ENCODE measurements around the gene TMEM140.
A peak's percentile ranks its signal among the peaks of the same experiment; 100 is the strongest.

The TMEM140 gene

DNA sequence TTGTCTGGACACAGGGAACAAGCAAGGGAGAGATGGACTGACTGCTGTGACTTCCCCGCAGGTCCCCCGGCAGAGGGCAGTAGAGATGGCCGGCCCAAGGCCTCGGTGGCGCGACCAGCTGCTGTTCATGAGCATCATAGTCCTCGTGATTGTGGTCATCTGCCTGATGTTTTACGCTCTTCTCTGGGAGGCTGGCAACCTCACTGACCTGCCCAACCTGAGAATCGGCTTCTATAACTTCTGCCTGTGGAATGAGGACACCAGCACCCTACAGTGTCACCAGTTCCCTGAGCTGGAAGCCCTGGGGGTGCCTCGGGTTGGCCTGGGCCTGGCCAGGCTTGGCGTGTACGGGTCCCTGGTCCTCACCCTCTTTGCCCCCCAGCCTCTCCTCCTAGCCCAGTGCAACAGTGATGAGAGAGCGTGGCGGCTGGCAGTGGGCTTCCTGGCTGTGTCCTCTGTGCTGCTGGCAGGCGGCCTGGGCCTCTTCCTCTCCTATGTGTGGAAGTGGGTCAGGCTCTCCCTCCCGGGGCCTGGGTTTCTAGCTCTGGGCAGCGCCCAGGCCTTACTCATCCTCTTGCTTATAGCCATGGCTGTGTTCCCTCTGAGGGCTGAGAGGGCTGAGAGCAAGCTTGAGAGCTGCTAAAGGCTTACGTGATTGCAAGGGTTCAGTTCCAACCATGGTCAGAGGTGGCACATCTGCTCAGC lies 16.6 kb downstream of the TMEM140 start:
- no peak overlapping the region for H3K27ac ChIP-seq (ENCODE audit: low read length)
- peaks cover 30% of the 10 kb centered on the region for H3K36me3 ChIP-seq (replicated peaks; ENCODE audit: insufficient read depth, low read length)
- no peaks in the 10 kb centered on the region for H3K9me3 ChIP-seq (replicated peaks; ENCODE audit: insufficient read depth, low read length)
- H4K20me1 ChIP-seq (ENCODE audit: insufficient read depth, low read length) = no peaks in the 10 kb centered on the region
- peaks cover 18% of the 10 kb centered on the region for H3F3A ChIP-seq (ENCODE audit: insufficient read depth, low read length)
- peaks cover 75% of the 10 kb centered on the region for H3K79me2 ChIP-seq (ENCODE audit: low read length)
- H2AFZ ChIP-seq (ENCODE audit: low read length) = no peak overlapping the region
- TF ChIP-seq EZH2 (optimal IDR thresholded peaks at IDR 0.05; ENCODE audit: low read depth, low read length) (no peak), EZH2phosphoT487 (IDR thresholded peaks at IDR 0.05; ENCODE audit: low read length) (no peak)
- TF ChIP-seq, protein P1, sequence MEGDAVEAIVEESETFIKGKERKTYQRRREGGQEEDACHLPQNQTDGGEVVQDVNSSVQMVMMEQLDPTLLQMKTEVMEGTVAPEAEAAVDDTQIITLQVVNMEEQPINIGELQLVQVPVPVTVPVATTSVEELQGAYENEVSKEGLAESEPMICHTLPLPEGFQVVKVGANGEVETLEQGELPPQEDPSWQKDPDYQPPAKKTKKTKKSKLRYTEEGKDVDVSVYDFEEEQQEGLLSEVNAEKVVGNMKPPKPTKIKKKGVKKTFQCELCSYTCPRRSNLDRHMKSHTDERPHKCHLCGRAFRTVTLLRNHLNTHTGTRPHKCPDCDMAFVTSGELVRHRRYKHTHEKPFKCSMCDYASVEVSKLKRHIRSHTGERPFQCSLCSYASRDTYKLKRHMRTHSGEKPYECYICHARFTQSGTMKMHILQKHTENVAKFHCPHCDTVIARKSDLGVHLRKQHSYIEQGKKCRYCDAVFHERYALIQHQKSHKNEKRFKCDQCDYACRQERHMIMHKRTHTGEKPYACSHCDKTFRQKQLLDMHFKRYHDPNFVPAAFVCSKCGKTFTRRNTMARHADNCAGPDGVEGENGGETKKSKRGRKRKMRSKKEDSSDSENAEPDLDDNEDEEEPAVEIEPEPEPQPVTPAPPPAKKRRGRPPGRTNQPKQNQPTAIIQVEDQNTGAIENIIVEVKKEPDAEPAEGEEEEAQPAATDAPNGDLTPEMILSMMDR (IDR thresholded peaks at IDR 0.05; ENCODE audit: low read length) = peak; percentile 12; the same call in 1 of the 2 replicates
- H3K9ac ChIP-seq (ENCODE audit: low read length) = no peak overlapping the region
- H3K27me3 ChIP-seq (replicated peaks; ENCODE audit: insufficient read depth, low read length) = no peaks in the 10 kb centered on the region
- no peaks in the 10 kb centered on the region for H3K9me2 ChIP-seq (replicated peaks; ENCODE audit: insufficient read depth, low read length)
- no peak overlapping the region for H3K4me3 ChIP-seq (ENCODE audit: low read length)
- no peak for DNase-seq
- peaks cover 32% of the 10 kb centered on the region for H3K4me1 ChIP-seq (ENCODE audit: low read length)
- no peak overlapping the region for H3K4me2 ChIP-seq (ENCODE audit: low read depth, low read length)

DNA sequence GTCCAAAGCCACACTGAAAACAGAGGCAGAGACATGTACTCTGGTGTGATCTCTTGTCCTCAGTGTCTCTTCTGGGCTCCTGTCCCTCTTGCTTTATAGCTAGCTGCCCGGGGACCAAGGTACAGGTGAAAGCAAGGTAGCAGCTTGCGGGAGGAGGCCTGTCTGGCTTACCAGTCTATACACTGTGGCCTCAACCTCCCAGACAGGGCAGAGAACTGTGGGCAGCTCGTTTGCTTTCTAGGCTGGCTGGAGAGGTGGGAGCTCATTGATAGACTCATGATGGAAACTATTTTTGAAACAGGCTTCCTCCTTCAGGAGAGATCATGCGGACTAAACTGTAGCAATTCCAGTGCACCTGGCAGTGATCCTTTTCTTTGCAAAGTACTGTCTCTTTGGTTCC lies 18.0 kb downstream of the TMEM140 start:
- no peak for TF ChIP-seq EZH2 (optimal IDR thresholded peaks at IDR 0.05; ENCODE audit: low read depth, low read length)
- TF ChIP-seq EZH2phosphoT487 (IDR thresholded peaks at IDR 0.05; ENCODE audit: low read length) = no peak
- TF ChIP-seq, protein P1 (IDR thresholded peaks at IDR 0.05; ENCODE audit: low read length) = no peak
- Histone ChIP-seq H3K36me3 (replicated peaks; ENCODE audit: insufficient read depth, low read length) (peaks cover 30% of the 10 kb centered on the region), H4K20me1 (ENCODE audit: insufficient read depth, low read length) (no peaks in the 10 kb centered on the region), H3K9me3 (replicated peaks; ENCODE audit: insufficient read depth, low read length) (no peaks in the 10 kb centered on the region), H3K27ac (ENCODE audit: low read length) (no peak overlapping the region), H2AFZ (ENCODE audit: low read length) (no peak overlapping the region), H3F3A (ENCODE audit: insufficient read depth, low read length) (peaks cover 19% of the 10 kb centered on the region), H3K4me3 (ENCODE audit: low read length) (no peak overlapping the region), H3K9me2 (replicated peaks; ENCODE audit: insufficient read depth, low read length) (no peaks in the 10 kb centered on the region), H3K9ac (ENCODE audit: low read length) (no peak overlapping the region), H3K27me3 (replicated peaks; ENCODE audit: insufficient read depth, low read length) (no peaks in the 10 kb centered on the region), H3K4me1 (ENCODE audit: low read length) (peaks cover 19% of the 10 kb centered on the region), H3K79me2 (ENCODE audit: low read length) (peaks cover 78% of the 10 kb centered on the region), H3K4me2 (ENCODE audit: low read depth, low read length) (no peak overlapping the region)
- no peak for DNase-seq

DNA sequence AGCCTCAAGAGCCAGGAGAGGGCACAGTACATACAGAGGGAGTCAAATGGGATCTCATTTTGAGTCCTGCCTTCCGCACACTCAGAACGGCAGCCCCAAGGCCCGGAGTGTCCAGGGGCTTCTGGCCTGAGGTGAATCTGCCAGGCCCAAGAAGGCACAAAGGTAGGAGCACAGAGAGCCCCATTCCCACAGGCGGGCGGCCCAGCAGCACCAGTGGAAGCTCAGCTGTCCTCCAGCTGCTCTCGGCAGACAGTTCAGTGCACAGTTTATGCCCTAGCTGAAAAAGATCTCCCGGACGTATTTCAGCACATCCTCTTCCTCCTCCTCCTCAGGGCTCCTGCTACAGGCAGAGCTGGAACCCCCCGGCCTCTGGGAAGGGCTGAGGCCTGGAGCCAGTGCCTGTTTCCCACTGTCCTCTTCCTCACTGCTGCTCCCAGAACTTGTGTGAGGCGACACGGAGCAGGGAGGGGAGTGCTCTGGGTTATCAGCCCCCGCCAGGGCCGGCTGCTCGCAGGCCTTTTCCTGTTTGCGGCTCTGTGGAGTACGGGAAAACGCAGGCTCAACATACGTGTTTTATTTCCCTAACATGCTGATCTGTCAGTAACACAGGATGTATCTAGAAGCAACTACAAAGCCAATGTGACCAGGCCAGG lies 18.6 kb downstream of the TMEM140 start:
- no peak for DNase-seq
- H3F3A ChIP-seq (ENCODE audit: insufficient read depth, low read length) = peaks cover 24% of the 10 kb centered on the region
- H3K79me2 ChIP-seq (ENCODE audit: low read length) = peaks cover 72% of the 10 kb centered on the region
- no peaks in the 10 kb centered on the region for H3K9me2 ChIP-seq (replicated peaks; ENCODE audit: insufficient read depth, low read length)
- H4K20me1 ChIP-seq (ENCODE audit: insufficient read depth, low read length) = no peaks in the 10 kb centered on the region
- no peaks in the 10 kb centered on the region for H3K9me3 ChIP-seq (replicated peaks; ENCODE audit: insufficient read depth, low read length)
- no peak overlapping the region for H2AFZ ChIP-seq (ENCODE audit: low read length)
- no peak overlapping the region for H3K27ac ChIP-seq (ENCODE audit: low read length)
- TF ChIP-seq EZH2 (optimal IDR thresholded peaks at IDR 0.05; ENCODE audit: low read depth, low read length) (no peak), EZH2phosphoT487 (IDR thresholded peaks at IDR 0.05; ENCODE audit: low read length) (no peak)
- TF ChIP-seq, protein P1 (IDR thresholded peaks at IDR 0.05; ENCODE audit: low read length) = no peak
- H3K4me1 ChIP-seq (ENCODE audit: low read length) = peaks cover 14% of the 10 kb centered on the region
- H3K4me3 ChIP-seq (ENCODE audit: low read length) = no peak overlapping the region
- no peaks in the 10 kb centered on the region for H3K27me3 ChIP-seq (replicated peaks; ENCODE audit: insufficient read depth, low read length)
- no peak overlapping the region for H3K9ac ChIP-seq (ENCODE audit: low read length)
- H3K36me3 ChIP-seq (replicated peaks; ENCODE audit: insufficient read depth, low read length) = peaks cover 30% of the 10 kb centered on the region
- H3K4me2 ChIP-seq (ENCODE audit: low read depth, low read length) = no peak overlapping the region

Data from MM.1S (cell line).